Thyroid gland (tissue), 4 donors: ENCODE data around the gene ZAR1.

Source experiments
- CTCF ChIP-seq, 6 experiments: fragments of 200-600 bp in 3 of 6; fragments of 450-650 bp in 3 of 6; sonication (generic) in 3 of 6; IDR thresholded peaks; one replicate each; pipeline ENCODE4 v1.5.1; 2016 to 2019; ENCODE audit warnings: antibody characterized with exemption in 6 of 6, mild to moderate bottlenecking in 2 of 6, inconsistent platforms in 1 of 6, moderate library complexity in 1 of 6
- POLR2A ChIP-seq, 2 donors: fragments of 450-650 bp; IDR thresholded peaks; one replicate each; pipeline ENCODE4 v1.6.1; 2017; ENCODE audit warnings: antibody characterized with exemption in 2 of 2, mild to moderate bottlenecking in 2 of 2, moderate library complexity in 1 of 2

- TF ChIP-seq CTCF (IDR thresholded peaks at IDR 0.05) (no peak), POLR2A (IDR thresholded peaks at IDR 0.05) (no peak)
Observed at GRCh38 chr4:48467442-48467841, 22.6 kb upstream of the ZAR1 start.
